ENCODE measurements around the gene DENND6B. TPM values are rescaled to one million over a fixed set of nuclear protein-coding genes. Genes with fewer than 3 reads are reported as not detected.
"Not testable (repeated sequence)": the region's sequence is repeated elsewhere in the genome, so short reads cannot be mapped to it uniquely, and the experiment has no call there.

DENND6B gene
- total and polyA plus RNA-seq, 2 donors (not counting 3 experiments of a cell fraction or from before 2014, with no cell fraction given), result 4.1 to 5.9 TPM

- Histone ChIP-seq H3K9me3 (replicated peaks; ENCODE audit: control insufficient read depth, insufficient read depth, low read length) (no peaks in the 10 kb centered on the region), H3K9ac (replicated peaks; ENCODE audit: extremely low read depth, insufficient read depth, low read length) (no peak overlapping the region), H3K27ac (ENCODE audit: insufficient read depth, low read depth, low read length) (no peak overlapping the region), H3K4me1 (ENCODE audit: control insufficient read depth, extremely low read depth, insufficient read depth, low read length) (no peaks in the 10 kb centered on the region), H3K4me3 (replicated peaks in 1 of 3; ENCODE audit: insufficient read depth in 1 of 3, low read depth in 1 of 3, low read length in 3 of 3) (no peak overlapping the region), H3K36me3 (ENCODE audit: control insufficient read depth in 2 of 2, extremely low read depth in 1 of 2, insufficient read depth in 2 of 2, low read length in 2 of 2) (peaks cover 0 to 5% of the 10 kb centered on the region in 2 experiments), H4K20me1 (replicated peaks; ENCODE audit: control insufficient read depth, extremely low read depth, insufficient read depth, low read length) (peaks cover 2% of the 10 kb centered on the region), H3K79me2 (ENCODE audit: control insufficient read depth, insufficient read depth, low read length) (peaks cover 22% of the 10 kb centered on the region), H2AFZ (ENCODE audit: low read depth, low read length) (no peak overlapping the region), H3K27me3 (ENCODE audit: control insufficient read depth in 2 of 2, insufficient read depth in 2 of 2, low read length in 2 of 2) (no peaks in the 10 kb centered on the region), H3K4me2 (ENCODE audit: insufficient read depth, low read length) (no peak overlapping the region), H3K9me1 (replicated peaks; ENCODE audit: control insufficient read depth, extremely low read depth, insufficient read depth, low read length) (no peaks in the 10 kb centered on the region)
- TF ChIP-seq MYC (IDR thresholded peaks at IDR 0.05; ENCODE audit: low read depth, low read length), result no peak
- TF ChIP-seq MAX (IDR thresholded peaks at IDR 0.05; ENCODE audit: insufficient read depth, insufficient read length), result no peak
- no peak for TF ChIP-seq CTCF (IDR thresholded peaks at IDR 0.05; ENCODE audit: extremely low read depth in 1 of 2, insufficient read depth in 1 of 2, low read depth in 1 of 2, low read length in 2 of 2)
- TF ChIP-seq POLR2AphosphoS5 (IDR thresholded peaks at IDR 0.05; ENCODE audit: insufficient read depth, low read depth, low read length), result no peak
- TF ChIP-seq EZH2 (IDR thresholded peaks at IDR 0.05; ENCODE audit: borderline replicate concordance, low read depth, low read length, severe bottlenecking), result no peak
- no peak for TF ChIP-seq JUN (IDR thresholded peaks at IDR 0.05; ENCODE audit: borderline replicate concordance, insufficient read depth, insufficient read length, low read depth)
- no peak for TF ChIP-seq FOS (IDR thresholded peaks at IDR 0.05; ENCODE audit: borderline replicate concordance, insufficient read depth, low read length)
- TF ChIP-seq GATA2 (IDR thresholded peaks at IDR 0.05; ENCODE audit: insufficient read depth, insufficient read length, low read depth, low read length), result no peak
- TF ChIP-seq POLR2A (IDR thresholded peaks at IDR 0.05; ENCODE audit: low read depth, low read length), result no peak
- dilution Hi-C loops (cut with MboI; ENCODE audit: extremely low pct_ligation_motif_present, low sequenced_read_pairs), result no loop called here
- intact Hi-C loops (cut with micrococcal nuclease), result no loop called here
- DNase-seq (ENCODE audit: low read depth, low spot score) (no peak), FAIRE-seq (peak; percentile 12)
- no TSS peak for BruUV-seq (replicated peaks)
- POLR2A ChIA-PET, result no interaction called here
- CTCF ChIA-PET, result interaction anchor here (1.1 to 1.6 kb wide), 2 partner anchors 15 to 19 kb away, joined by 3 read pairs; no protein-coding TSS in a partner anchor
These were observed 41.1 kb upstream of the DENND6B start for GRCh38 chr22:50367778-50368500.

- H3K4me3 ChIP-seq (replicated peaks in 1 of 3; ENCODE audit: insufficient read depth in 1 of 3, low read depth in 1 of 3, low read length in 3 of 3); H4K20me1 ChIP-seq (replicated peaks; ENCODE audit: control insufficient read depth, extremely low read depth, insufficient read depth, low read length); BruUV-seq (replicated peaks); H3K9me1 ChIP-seq (replicated peaks; ENCODE audit: control insufficient read depth, extremely low read depth, insufficient read depth, low read length); dilution Hi-C loops (cut with MboI; ENCODE audit: extremely low pct_ligation_motif_present, low sequenced_read_pairs); DNase-seq (ENCODE audit: low read depth, low spot score); H3K9me3 ChIP-seq (replicated peaks; ENCODE audit: control insufficient read depth, insufficient read depth, low read length); H2AFZ ChIP-seq (ENCODE audit: low read depth, low read length); H3K4me2 ChIP-seq (ENCODE audit: insufficient read depth, low read length); H3K4me1 ChIP-seq (ENCODE audit: control insufficient read depth, extremely low read depth, insufficient read depth, low read length); H3K27me3 ChIP-seq (ENCODE audit: control insufficient read depth in 2 of 2, insufficient read depth in 2 of 2, low read length in 2 of 2); H3K27ac ChIP-seq (ENCODE audit: insufficient read depth, low read depth, low read length); intact Hi-C loops (cut with micrococcal nuclease); H3K9ac ChIP-seq (replicated peaks; ENCODE audit: extremely low read depth, insufficient read depth, low read length); FAIRE-seq: not testable (repeated sequence)
- CTCF ChIA-PET, result interaction anchor here (1.1 kb wide), 1 partner anchor 11 kb away, joined by 3 read pairs; no protein-coding TSS in a partner anchor
- peaks cover 0 to 10% of the 10 kb centered on the region in 2 experiments for H3K36me3 ChIP-seq (ENCODE audit: control insufficient read depth in 2 of 2, extremely low read depth in 1 of 2, insufficient read depth in 2 of 2, low read length in 2 of 2)
- peaks cover 54% of the 10 kb centered on the region for H3K79me2 ChIP-seq (ENCODE audit: control insufficient read depth, insufficient read depth, low read length)
- POLR2A ChIA-PET, result interaction anchor here (0.7 kb wide), 1 partner anchor 113 kb away, joined by 5 read pairs; no protein-coding TSS in a partner anchor
These were observed 37.0 kb upstream of the DENND6B start for GRCh38 chr22:50363803-50364194.

Measured in endothelial cell of umbilical vein (primary cell).